ENCODE measurements around the gene XXYLT1. TPM values are rescaled to one million over a fixed set of nuclear protein-coding genes. Genes with fewer than 3 reads are reported as not detected.

The XXYLT1 gene
- total RNA-seq, 2 experiments from 2014 or later, result 5.4 to 5.7 TPM

- Mint-ChIP-seq H3K9me3 (ENCODE audit: low read depth) (no peaks in the 10 kb centered on the region), H3K27me3 (peaks cover 8% of the 10 kb centered on the region), H3K4me1 (peaks cover 4% of the 10 kb centered on the region), H3K27ac (no peak overlapping the region), H3K36me3 (ENCODE audit: low read depth) (no peaks in the 10 kb centered on the region), H3K4me3 (no peak overlapping the region)
- CTCF ChIA-PET, result interaction anchor here (0.7 to 0.8 kb wide), 2 partner anchors 23 to 36 kb away, joined by 3 to 4 read pairs; no protein-coding TSS in a partner anchor
- intact Hi-C loops (cut with DNase I, micrococcal nuclease), result no loop called here
- no peak for DNase-seq
- POLR2A ChIA-PET, result no interaction called here
- ATAC-seq, result no peak
These were observed 251.6 kb downstream of the XXYLT1 start for GRCh38 chr3:195019335-195019734.

Small RNA genes within 50 kb of the gene (microRNA-seq; reads per million reads assigned to microRNA genes)
- 2.5 reads per million for gene MIR3137 (ENCODE audit: borderline replicate concordance)

Other genes with a start within 250 kb of the XXYLT1 start
- gene ACAP2, start 171.9 kb upstream of the XXYLT1 start, total RNA-seq, result 10 to 100 TPM; 43.7 to 51.9 TPM